ENCODE measurements around the gene ZBTB2.

GRCh38 chr6:151390851-151391470 is 398 bp downstream of the ZBTB2 start:
- no peak for TF ChIP-seq CTCF (IDR thresholded peaks at IDR 0.05; ENCODE audit: poor library complexity)
- TF ChIP-seq EZH2phosphoT487 (IDR thresholded peaks at IDR 0.05; ENCODE audit: low read depth, severe bottlenecking, unreplicated experiment), result no peak
- TF ChIP-seq EZH2 (IDR thresholded peaks at IDR 0.05; ENCODE audit: borderline replicate concordance), result no peak

Measured in hepatocyte (in vitro differentiated cells).